ENCODE data around the gene SDHAF4.

- no peak for TF ChIP-seq POLR2AphosphoS5 (IDR thresholded peaks at IDR 0.05; ENCODE audit: low read depth, low read length)
- no peak for TF ChIP-seq ZFX (CRISPR knock-in tag; IDR thresholded peaks at IDR 0.05; ENCODE audit: low read depth)
- no peak for TF ChIP-seq SP1 (IDR thresholded peaks at IDR 0.05)
- no peak for TF ChIP-seq SP1 (CRISPR knock-in tag; IDR thresholded peaks at IDR 0.05)
- no peak for TF ChIP-seq CC2D1A (CRISPR knock-in tag; IDR thresholded peaks at IDR 0.05)
- TF ChIP-seq JUN (CRISPR knock-in tag; IDR thresholded peaks at IDR 0.05), result no peak
- TF ChIP-seq HNF4A (CRISPR knock-in tag; IDR thresholded peaks at IDR 0.05), result no peak
- no peak for TF ChIP-seq CREBL2 (CRISPR knock-in tag; IDR thresholded peaks at IDR 0.05; ENCODE audit: borderline replicate concordance)
- TF ChIP-seq ZNF354B (CRISPR knock-in tag; IDR thresholded peaks at IDR 0.05), result no peak
- TF ChIP-seq RAD21 (CRISPR knock-in tag; IDR thresholded peaks at IDR 0.05), result no peak
- TF ChIP-seq ZMYM4 (CRISPR knock-in tag; IDR thresholded peaks at IDR 0.05), result no peak
These were observed 37.5 kb downstream of the SDHAF4 start for GRCh38 chr6:70604254-70604653.

Measured in HepG2 (cell line).